ENCODE measurements around the gene FGF18. TPM values are rescaled to one million over a fixed set of nuclear protein-coding genes. Genes with fewer than 3 reads are reported as not detected.
"Not testable (repeated sequence)": the region's sequence is repeated elsewhere in the genome, so short reads cannot be mapped to it uniquely, and the experiment has no call there.

The FGF18 gene
- total RNA-seq, 5 donors from 2014 or later (not counting 1 experiment from before 2014, with no cell fraction given): 0.16 to 0.58 (median 0.21) TPM; not detected in 1

- no CpG with 5 or more reads among the region's 3 CpGs for WGBS (ENCODE audit: insufficient coverage)
- Mint-ChIP-seq H3K36me3 (peaks cover 11% of the 10 kb centered on the region), H3K4me1 (peaks cover 22 to 30% (median 29%) of the 10 kb centered on the region in 3 donors)
- H3K9me3 Mint-ChIP-seq; H3K4me3 ChIP-seq (ENCODE audit: control insufficient read depth in 1 of 2, extremely low read depth in 1 of 2, low read length in 1 of 2); H3K27ac Mint-ChIP-seq; ATAC-seq (replicated peaks in 1 of 4); H3K27ac ChIP-seq (ENCODE audit: low read length); DNase-seq; H3K9me3 ChIP-seq; H3K27me3 Mint-ChIP-seq; CTCF ChIA-PET; H3K36me3 ChIP-seq (ENCODE audit: control insufficient read depth in 2 of 2, extremely low read depth in 1 of 2, insufficient read depth in 1 of 2, low read length in 1 of 2); H3K4me3 Mint-ChIP-seq; POLR2A ChIA-PET; H3K27me3 ChIP-seq (replicated peaks in 1 of 2; ENCODE audit: control insufficient read depth in 2 of 2, extremely low read depth in 1 of 2, insufficient read depth in 2 of 2, low read length in 1 of 2): not testable (repeated sequence)
- peaks cover 21 to 22% of the 10 kb centered on the region in 2 experiments for H3K4me1 ChIP-seq (ENCODE audit: control insufficient read depth in 1 of 2, extremely low read depth in 1 of 2, insufficient read depth in 2 of 2, low read length in 2 of 2)
Observed at GRCh38 chr5:171384999-171385398, 34.4 kb upstream of the FGF18 start.

GRCh38 chr5:171386006-171386671, 33.3 kb upstream of the FGF18 start:
- H3K4me1 ChIP-seq (ENCODE audit: control insufficient read depth in 1 of 2, extremely low read depth in 1 of 2, insufficient read depth in 2 of 2, low read length in 2 of 2): peaks cover 29 to 30% of the 10 kb centered on the region in 2 experiments
- H3K9me3 ChIP-seq: no peaks in the 10 kb centered on the region
- H3K27ac ChIP-seq (ENCODE audit: low read length): no peak overlapping the region
- H3K27me3 ChIP-seq (replicated peaks in 1 of 2; ENCODE audit: control insufficient read depth in 2 of 2, extremely low read depth in 1 of 2, insufficient read depth in 2 of 2, low read length in 1 of 2): peaks cover 0 to 4% of the 10 kb centered on the region in 2 experiments
- H3K4me3 Mint-ChIP-seq: peak overlapping the region; percentile 53 to 99 (median 97)
- DNase-seq (no peak), ATAC-seq (replicated peaks in 1 of 4) (no peak)
- H3K27me3 Mint-ChIP-seq: no peaks in the 10 kb centered on the region
- H3K36me3 Mint-ChIP-seq: peaks cover 15% of the 10 kb centered on the region
- peaks cover 0 to 7% of the 10 kb centered on the region in 2 donors for H3K36me3 ChIP-seq (ENCODE audit: control insufficient read depth in 2 of 2, extremely low read depth in 1 of 2, insufficient read depth in 1 of 2, low read length in 1 of 2)
- H3K9me3 Mint-ChIP-seq: no peaks in the 10 kb centered on the region
- no peak overlapping the region for H3K27ac Mint-ChIP-seq
- WGBS (ENCODE audit: insufficient coverage): 98% methylated on average over 22 of the region's 25 CpGs
- peaks cover 33 to 41% (median 41%) of the 10 kb centered on the region in 3 donors for H3K4me1 Mint-ChIP-seq
- CTCF ChIA-PET: interaction anchor here (0.6 to 1.0 kb wide), 4 partner anchors 20 to 1758 kb away, joined by 3 read pairs; no protein-coding TSS in a partner anchor
- POLR2A ChIA-PET: interaction anchor here in 1 of 2 donors (0.6 to 1.1 kb wide), 4 partner anchors 10 to 29 kb away, joined by 3 to 7 read pairs (median 6); no protein-coding TSS in a partner anchor
- H3K4me3 ChIP-seq (ENCODE audit: control insufficient read depth in 1 of 2, extremely low read depth in 1 of 2, low read length in 1 of 2): no peak overlapping the region

GRCh38 chr5:171386861-171387344, 32.5 kb upstream of the FGF18 start:
- H3K4me1 Mint-ChIP-seq: peaks cover 41 to 49% (median 45%) of the 10 kb centered on the region in 3 donors
- no peak for DNase-seq

GRCh38 chr5:171387345-171387969, 32.0 kb upstream of the FGF18 start, which contains the start of gene NPM1:
NPM1 (plus strand) TSS chr5:171387849; CDS start chr5:171387949, 100 bp downstream.
- Mint-ChIP-seq H3K4me1 (peaks cover 44 to 53% (median 50%) of the 10 kb centered on the region in 3 donors), H3K4me3 (peak within 1 kb of the TSS; percentile 97 to 99 (median 99)), H3K9me3 (no peaks in the 10 kb centered on the region), H3K27ac (peak within 1 kb of the TSS; percentile 99), H3K36me3 (peaks cover 20% of the 10 kb centered on the region), H3K27me3 (no peaks in the 10 kb centered on the region)
- WGBS (ENCODE audit: insufficient coverage): under 1% methylated on average over 40 of the region's 56 CpGs
- peak within 1 kb of the TSS; percentile 89 for H3K27ac ChIP-seq (ENCODE audit: low read length)
- peak within 1 kb of the TSS; percentile 75 to 81 for H3K4me3 ChIP-seq (ENCODE audit: control insufficient read depth in 1 of 2, extremely low read depth in 1 of 2, low read length in 1 of 2)
- DNase-seq: peak; percentile 92 to 99 (median 96)
- peaks cover 34 to 40% of the 10 kb centered on the region in 2 experiments for H3K4me1 ChIP-seq (ENCODE audit: control insufficient read depth in 1 of 2, extremely low read depth in 1 of 2, insufficient read depth in 2 of 2, low read length in 2 of 2)
- H3K9me3 ChIP-seq: no peaks in the 10 kb centered on the region
- H3K36me3 ChIP-seq (ENCODE audit: control insufficient read depth in 2 of 2, extremely low read depth in 1 of 2, insufficient read depth in 1 of 2, low read length in 1 of 2): peaks cover 4 to 19% of the 10 kb centered on the region in 2 donors
- POLR2A ChIA-PET: interaction anchor here (0.6 to 1.1 kb wide), 9 partner anchors 9 to 1804 kb away, joined by 3 to 5 read pairs (median 4); partner anchors contain the start of genes ERGIC1 (in 1 of the 2) and SPDL1 (in 1 of the 2)
- CTCF ChIA-PET: interaction anchor here in 1 of 2 donors (0.6 to 1.0 kb wide), 3 partner anchors 18 to 1594 kb away, joined by 3 to 4 read pairs (median 3); no protein-coding TSS in a partner anchor
- peak; percentile 83 to 89 (median 86) for ATAC-seq (replicated peaks in 1 of 4)
- peaks cover 0 to 4% of the 10 kb centered on the region in 2 experiments for H3K27me3 ChIP-seq (replicated peaks in 1 of 2; ENCODE audit: control insufficient read depth in 2 of 2, extremely low read depth in 1 of 2, insufficient read depth in 2 of 2, low read length in 1 of 2)

More at GRCh38 chr5:171386861-171387344, 32.5 kb upstream of the FGF18 start:
- POLR2A ChIA-PET: interaction anchor here (0.6 to 1.1 kb wide), 9 partner anchors 9 to 1803 kb away, joined by 3 to 7 read pairs (median 3); partner anchors contain the start of gene SPDL1 (in 1 of the 2)
- Mint-ChIP-seq H3K9me3 (no peaks in the 10 kb centered on the region), H3K36me3 (peaks cover 20% of the 10 kb centered on the region), H3K4me3 (peak overlapping the region; percentile 97 to 99 (median 99)), H3K27me3 (no peaks in the 10 kb centered on the region), H3K27ac (peak overlapping the region; percentile 99)
- H3K27ac ChIP-seq (ENCODE audit: low read length): peak overlapping the region; percentile 89
- peaks cover 34 to 35% of the 10 kb centered on the region in 2 experiments for H3K4me1 ChIP-seq (ENCODE audit: control insufficient read depth in 1 of 2, extremely low read depth in 1 of 2, insufficient read depth in 2 of 2, low read length in 2 of 2)
- no peak for ATAC-seq (replicated peaks in 1 of 4)
- peaks cover 0 to 4% of the 10 kb centered on the region in 2 experiments for H3K27me3 ChIP-seq (replicated peaks in 1 of 2; ENCODE audit: control insufficient read depth in 2 of 2, extremely low read depth in 1 of 2, insufficient read depth in 2 of 2, low read length in 1 of 2)
- CTCF ChIA-PET: interaction anchor here (0.6 to 1.0 kb wide), 3 partner anchors 19 to 1757 kb away, joined by 3 to 4 read pairs (median 3); no protein-coding TSS in a partner anchor
- H3K9me3 ChIP-seq: no peaks in the 10 kb centered on the region
- H3K4me3 ChIP-seq (ENCODE audit: control insufficient read depth in 1 of 2, extremely low read depth in 1 of 2, low read length in 1 of 2): peak overlapping the region; percentile 49 to 81
- WGBS (ENCODE audit: insufficient coverage): 18% methylated on average over 16 of the region's 20 CpGs
- peaks cover 0 to 14% of the 10 kb centered on the region in 2 donors for H3K36me3 ChIP-seq (ENCODE audit: control insufficient read depth in 2 of 2, extremely low read depth in 1 of 2, insufficient read depth in 1 of 2, low read length in 1 of 2)

GRCh38 chr5:171387970-171388815, 31.3 kb upstream of the FGF18 start:
- peaks cover 0 to 4% of the 10 kb centered on the region in 2 experiments for H3K27me3 ChIP-seq (replicated peaks in 1 of 2; ENCODE audit: control insufficient read depth in 2 of 2, extremely low read depth in 1 of 2, insufficient read depth in 2 of 2, low read length in 1 of 2)
- H3K27me3 Mint-ChIP-seq: no peaks in the 10 kb centered on the region
- under 1% methylated on average over 54 of the region's 56 CpGs for WGBS (ENCODE audit: insufficient coverage)
- no peaks in the 10 kb centered on the region for H3K9me3 ChIP-seq
- peak overlapping the region; percentile 75 to 81 for H3K4me3 ChIP-seq (ENCODE audit: control insufficient read depth in 1 of 2, extremely low read depth in 1 of 2, low read length in 1 of 2)
- H3K27ac Mint-ChIP-seq: peak overlapping the region; percentile 99
- H3K4me3 Mint-ChIP-seq: peak overlapping the region; percentile 97 to 99 (median 99)
- H3K9me3 Mint-ChIP-seq: no peaks in the 10 kb centered on the region
- peaks cover 52 to 60% (median 58%) of the 10 kb centered on the region in 3 donors for H3K4me1 Mint-ChIP-seq
- H3K36me3 Mint-ChIP-seq: peaks cover 28% of the 10 kb centered on the region
- peaks cover 34 to 40% of the 10 kb centered on the region in 2 experiments for H3K4me1 ChIP-seq (ENCODE audit: control insufficient read depth in 1 of 2, extremely low read depth in 1 of 2, insufficient read depth in 2 of 2, low read length in 2 of 2)
- peak; percentile 21 to 31 (median 29) for ATAC-seq (replicated peaks in 1 of 4)
- peaks cover 4 to 23% of the 10 kb centered on the region in 2 donors for H3K36me3 ChIP-seq (ENCODE audit: control insufficient read depth in 2 of 2, extremely low read depth in 1 of 2, insufficient read depth in 1 of 2, low read length in 1 of 2)
- peak; percentile 65 to 88 (median 78) for DNase-seq
- H3K27ac ChIP-seq (ENCODE audit: low read length): peak overlapping the region; percentile 87
- ChIA-PET CTCF (interaction anchor here in 1 of 2 donors (0.6 kb wide), 2 partner anchors 33 to 653 kb away, joined by 3 read pairs; no protein-coding TSS in a partner anchor), POLR2A (interaction anchor here (0.6 to 1.5 kb wide), 5 partner anchors 11 to 1487 kb away, joined by 4 to 7 read pairs (median 5); partner anchors contain the start of gene ERGIC1 (in 1 of the 2))
